ENCODE measurements around the gene SP4.
A peak's percentile ranks its signal among the peaks of the same experiment; 100 is the strongest.

The SP4 gene

DNA sequence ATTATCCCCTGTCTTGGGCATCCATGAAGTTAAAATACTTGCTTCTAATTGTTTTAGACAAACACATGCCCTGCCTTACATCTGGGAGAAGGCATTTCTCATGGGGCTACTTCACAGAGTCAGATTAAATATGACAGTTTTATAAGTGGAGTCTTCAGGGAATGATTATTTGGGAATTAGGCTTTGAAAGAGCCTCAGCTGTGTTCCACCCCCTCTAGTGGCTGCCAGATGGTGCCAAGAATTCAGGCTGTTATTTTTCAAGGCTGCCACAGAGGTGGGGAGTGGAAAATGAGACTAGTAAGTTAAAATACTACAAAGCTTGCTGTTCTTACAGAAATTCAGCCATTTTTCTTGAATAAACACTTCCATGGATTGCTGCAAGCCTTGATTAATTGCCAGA is 69.2 kb downstream of the SP4 start:
- Histone ChIP-seq H3K36me3 (no peaks in the 10 kb centered on the region), H3K4me1 (no peaks in the 10 kb centered on the region), H3K27me3 (no peaks in the 10 kb centered on the region), H3K9me3 (no peaks in the 10 kb centered on the region), H3K4me3 (ENCODE audit: low read depth, low read length) (no peak overlapping the region)
- TF ChIP-seq, protein P1, sequence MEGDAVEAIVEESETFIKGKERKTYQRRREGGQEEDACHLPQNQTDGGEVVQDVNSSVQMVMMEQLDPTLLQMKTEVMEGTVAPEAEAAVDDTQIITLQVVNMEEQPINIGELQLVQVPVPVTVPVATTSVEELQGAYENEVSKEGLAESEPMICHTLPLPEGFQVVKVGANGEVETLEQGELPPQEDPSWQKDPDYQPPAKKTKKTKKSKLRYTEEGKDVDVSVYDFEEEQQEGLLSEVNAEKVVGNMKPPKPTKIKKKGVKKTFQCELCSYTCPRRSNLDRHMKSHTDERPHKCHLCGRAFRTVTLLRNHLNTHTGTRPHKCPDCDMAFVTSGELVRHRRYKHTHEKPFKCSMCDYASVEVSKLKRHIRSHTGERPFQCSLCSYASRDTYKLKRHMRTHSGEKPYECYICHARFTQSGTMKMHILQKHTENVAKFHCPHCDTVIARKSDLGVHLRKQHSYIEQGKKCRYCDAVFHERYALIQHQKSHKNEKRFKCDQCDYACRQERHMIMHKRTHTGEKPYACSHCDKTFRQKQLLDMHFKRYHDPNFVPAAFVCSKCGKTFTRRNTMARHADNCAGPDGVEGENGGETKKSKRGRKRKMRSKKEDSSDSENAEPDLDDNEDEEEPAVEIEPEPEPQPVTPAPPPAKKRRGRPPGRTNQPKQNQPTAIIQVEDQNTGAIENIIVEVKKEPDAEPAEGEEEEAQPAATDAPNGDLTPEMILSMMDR (IDR thresholded peaks at IDR 0.05; ENCODE audit: low read depth, low read length): peak; percentile 59
- DNase-seq: peak; percentile 21

DNA sequence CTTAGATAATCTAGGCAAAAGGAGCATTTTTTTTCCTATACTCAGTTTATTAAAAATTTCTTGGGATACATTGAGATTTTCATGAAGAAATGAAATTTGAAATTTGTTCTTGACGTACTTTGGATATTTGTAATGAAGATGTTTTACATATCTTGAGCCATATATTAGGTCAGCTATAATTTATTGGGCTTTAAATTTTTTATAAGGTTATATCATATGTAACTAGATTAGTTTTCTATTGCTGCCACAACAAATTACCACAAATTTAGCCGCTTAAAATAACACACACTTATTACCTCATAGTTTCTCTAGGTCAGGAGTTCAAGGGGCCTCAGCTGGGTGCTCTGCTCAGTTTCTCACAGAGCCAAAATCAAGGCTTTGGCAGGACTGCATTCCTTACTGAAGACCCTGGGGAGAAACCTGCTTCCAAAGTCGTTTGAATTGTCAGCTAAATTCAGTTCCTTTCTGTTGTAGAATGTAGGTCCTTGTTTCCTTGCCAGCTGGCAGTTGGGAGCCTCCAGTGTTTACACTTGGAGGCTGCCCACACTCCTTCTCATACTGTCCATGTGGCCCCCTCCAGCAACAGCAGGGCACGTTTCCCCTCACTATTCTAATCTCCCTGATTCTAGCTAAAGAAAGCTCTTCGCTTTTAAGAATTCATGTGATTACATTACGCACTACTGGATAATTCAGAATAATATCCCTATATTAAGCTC is 72.4 kb downstream of the SP4 start:
- Histone ChIP-seq H3K36me3 (no peaks in the 10 kb centered on the region), H3K27me3 (no peaks in the 10 kb centered on the region), H3K4me3 (ENCODE audit: low read depth, low read length) (no peak overlapping the region), H3K4me1 (no peaks in the 10 kb centered on the region), H3K9me3 (no peaks in the 10 kb centered on the region)
- TF ChIP-seq, protein P1 (IDR thresholded peaks at IDR 0.05; ENCODE audit: low read depth, low read length): no peak
- DNase-seq: no peak

DNA sequence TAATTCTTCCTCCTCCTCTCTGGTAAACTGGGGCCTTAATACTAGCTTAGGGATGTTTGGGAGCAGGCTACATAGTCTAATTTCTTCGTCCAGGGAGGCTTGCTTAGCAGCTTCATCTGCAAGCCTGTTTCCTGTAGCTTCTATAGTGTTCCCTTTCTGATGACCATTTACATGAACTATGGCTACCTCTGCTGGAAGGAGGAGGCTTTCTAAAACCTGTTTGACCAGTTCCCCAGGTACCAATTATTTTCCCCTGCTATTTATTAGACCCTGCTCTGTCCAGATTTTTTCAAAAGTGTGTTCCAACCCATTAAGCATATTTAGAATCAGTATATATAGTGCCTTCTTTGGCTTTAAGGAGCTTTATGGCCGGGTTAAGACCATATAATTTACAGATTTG is 76.1 kb downstream of the SP4 start:
- Histone ChIP-seq H3K36me3 (no peaks in the 10 kb centered on the region), H3K4me1 (no peaks in the 10 kb centered on the region), H3K9me3 (no peaks in the 10 kb centered on the region), H3K27me3 (no peaks in the 10 kb centered on the region), H3K4me3 (ENCODE audit: low read depth, low read length) (no peak overlapping the region)
- TF ChIP-seq, protein P1 (IDR thresholded peaks at IDR 0.05; ENCODE audit: low read depth, low read length): no peak
- DNase-seq: no peak

DNA sequence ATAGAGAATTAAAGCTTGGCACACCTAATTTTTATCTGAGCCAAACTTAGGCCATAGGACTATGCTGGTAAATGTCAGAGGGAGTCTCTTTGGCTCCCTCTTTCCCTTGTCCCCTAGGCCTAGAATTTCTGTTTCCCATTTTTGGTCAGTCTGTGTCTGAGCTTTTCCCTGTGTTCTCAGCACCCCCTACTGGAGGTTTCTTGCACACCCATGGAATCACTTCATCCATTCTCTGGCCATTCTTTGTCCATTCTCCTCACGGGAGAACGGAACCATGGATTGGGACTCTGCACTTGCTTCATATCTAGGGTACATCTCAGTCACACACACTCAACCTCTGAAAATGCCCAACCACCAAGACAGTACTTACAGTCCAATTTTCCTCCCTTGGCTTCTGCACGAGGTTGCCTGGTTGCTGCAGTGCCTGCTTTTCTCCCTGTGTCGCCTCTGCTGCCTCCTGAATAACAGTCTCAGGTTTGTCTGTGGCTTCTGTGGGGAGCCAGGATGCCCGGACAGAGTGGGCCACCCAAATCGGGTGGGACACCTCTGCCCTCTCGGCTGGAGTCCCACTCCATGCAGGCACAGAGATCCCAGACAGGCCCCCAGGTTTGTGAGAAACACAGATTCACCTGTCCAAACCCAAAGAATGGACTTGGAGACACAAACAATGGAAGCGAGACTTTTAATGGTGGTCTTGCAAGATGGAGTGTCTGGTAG is 79.9 kb downstream of the SP4 start:
- no peaks in the 10 kb centered on the region for H3K4me1 ChIP-seq
- DNase-seq: peak; percentile 65
- no peaks in the 10 kb centered on the region for H3K27me3 ChIP-seq
- H3K36me3 ChIP-seq: no peaks in the 10 kb centered on the region
- TF ChIP-seq, protein P1 (IDR thresholded peaks at IDR 0.05; ENCODE audit: low read depth, low read length): peak; percentile 94
- no peak overlapping the region for H3K4me3 ChIP-seq (ENCODE audit: low read depth, low read length)
- H3K9me3 ChIP-seq: no peaks in the 10 kb centered on the region

DNA sequence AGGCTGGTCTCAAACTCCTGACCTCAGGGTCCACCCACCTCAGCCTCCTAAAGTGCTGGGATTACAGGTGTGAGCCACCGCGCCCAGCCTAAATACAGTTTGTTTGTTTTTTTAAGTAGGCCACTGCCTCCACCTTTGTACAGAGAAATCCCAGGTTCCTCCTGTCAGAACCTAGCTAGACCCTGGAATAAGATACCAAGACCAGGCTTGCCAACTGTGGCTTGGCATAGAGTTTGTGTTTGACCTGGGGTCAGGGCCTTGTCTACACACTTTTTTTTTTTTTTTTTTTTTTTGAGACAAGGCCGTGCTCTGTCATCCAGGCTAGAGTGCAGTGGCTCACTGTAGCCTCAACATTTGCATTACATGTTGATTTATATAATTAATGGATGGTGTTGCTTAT is 80.7 kb downstream of the SP4 start:
- DNase-seq: no peak
- Histone ChIP-seq H3K4me1 (no peaks in the 10 kb centered on the region), H3K36me3 (no peaks in the 10 kb centered on the region), H3K4me3 (ENCODE audit: low read depth, low read length) (no peak overlapping the region), H3K9me3 (no peaks in the 10 kb centered on the region), H3K27me3 (no peaks in the 10 kb centered on the region)
- TF ChIP-seq, protein P1 (IDR thresholded peaks at IDR 0.05; ENCODE audit: low read depth, low read length): no peak

DNA sequence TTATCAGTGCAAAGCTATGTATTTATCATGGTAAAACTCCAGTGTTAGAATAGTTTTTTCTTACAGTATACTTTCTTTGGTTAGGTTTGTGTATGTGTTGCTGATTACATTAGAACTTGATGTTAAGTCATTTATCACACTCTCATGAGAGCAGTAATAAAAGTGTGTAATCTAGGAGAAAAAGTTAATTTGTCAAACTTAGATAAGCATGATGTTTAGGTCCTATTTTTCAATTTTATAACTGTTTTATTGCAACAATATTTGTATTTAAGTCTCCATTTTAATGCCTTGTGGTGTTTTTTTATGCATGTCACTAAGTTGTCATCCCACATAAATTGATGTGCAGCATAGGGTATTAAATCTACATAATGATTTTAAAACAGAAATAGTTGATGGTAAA is 86.2 kb downstream of the SP4 start:
- Histone ChIP-seq H3K27me3 (no peaks in the 10 kb centered on the region), H3K4me1 (no peaks in the 10 kb centered on the region), H3K4me3 (ENCODE audit: low read depth, low read length) (no peak overlapping the region), H3K9me3 (no peaks in the 10 kb centered on the region), H3K36me3 (no peaks in the 10 kb centered on the region)
- no peak for DNase-seq
- TF ChIP-seq, protein P1 (IDR thresholded peaks at IDR 0.05; ENCODE audit: low read depth, low read length): no peak

All from BE2C (cell line).